HepG2 (cell line): Measurements from ENCODE around the gene ATP6V0A1. TPM values are rescaled to one million over a fixed set of nuclear protein-coding genes. Genes with fewer than 3 reads are reported as not detected.

Experiments used
- ATF7 ChIP-seq, 2 experiments: fragments of 450-650 bp in 1 of 2; sonication (generic) in 1 of 2; formaldehyde crosslinking in 1 of 2; IDR thresholded peaks; 2 replicates each; pipeline versions ENCODE4 v1.4.0 to v1.6.1; 2016 to 2020; ENCODE audit warnings: antibody characterized with exemption in 1 of 2, mild to moderate bottlenecking in 1 of 2, missing genetic modification reagents in 1 of 2
- CBX2 ChIP-seq, 2 experiments: fragments of 200-600 bp in 1 of 2; sonication (generic); formaldehyde crosslinking in 1 of 2; IDR thresholded peaks; 2 replicates each; pipeline versions ENCODE4 v1.7.0 to v1.8.1; 2018 to 2022; ENCODE audit warnings: low read depth in 2 of 2, low read length in 1 of 2, mild to moderate bottlenecking in 1 of 2, missing genetic modification reagents in 1 of 2
- DNMT1 ChIP-seq: sonication (generic); formaldehyde crosslinking; IDR thresholded peaks from 2 replicates; pipeline ENCODE4 v1.5.1; 2020; ENCODE audit warnings: mild to moderate bottlenecking, missing genetic modification reagents
- MATR3 ChIP-seq: sonication (generic); formaldehyde crosslinking; IDR thresholded peaks from 2 replicates; pipeline ENCODE4 v1.4.0; 2020; ENCODE audit warnings: missing genetic modification reagents
- REXO4 ChIP-seq: sonication (generic); formaldehyde crosslinking; IDR thresholded peaks from 2 replicates; pipeline ENCODE4 v1.8.0; 2022; ENCODE audit warnings: missing genetic modification reagents, mild to moderate bottlenecking, borderline replicate concordance
- SIX4 ChIP-seq: sonication (generic); formaldehyde crosslinking; IDR thresholded peaks from 2 replicates; pipeline ENCODE4 v1.4.0; 2020; ENCODE audit warnings: missing genetic modification reagents
- SOX5 ChIP-seq: IDR thresholded peaks from 2 replicates; pipeline ENCODE4 v1.6.1; 2016; ENCODE audit warnings: borderline replicate concordance
- ZBTB7A ChIP-seq: sonication (generic); formaldehyde crosslinking; IDR thresholded peaks from 2 replicates; pipeline ENCODE4 v1.8.0; 2022; ENCODE audit warnings: mild to moderate bottlenecking, missing genetic modification reagents
- ZNF567 ChIP-seq: sonication (generic); formaldehyde crosslinking; IDR thresholded peaks from 2 replicates; pipeline ENCODE4 v1.8.1; 2023; ENCODE audit warnings: mild to moderate bottlenecking, missing genetic modification reagents, borderline replicate concordance
- ZNF607 ChIP-seq: sonication (generic); formaldehyde crosslinking; IDR thresholded peaks from 2 replicates; pipeline ENCODE4 v1.5.1; 2020; ENCODE audit warnings: missing genetic modification reagents, mild to moderate bottlenecking, borderline replicate concordance
- ZNF660 ChIP-seq: sonication (generic); formaldehyde crosslinking; IDR thresholded peaks from 2 replicates; pipeline ENCODE4 v1.5.1; 2020; ENCODE audit warnings: mild to moderate bottlenecking, low read depth, missing genetic modification reagents, borderline replicate concordance
- ZNF780A ChIP-seq: sonication (generic); formaldehyde crosslinking; IDR thresholded peaks from 2 replicates; pipeline ENCODE4 v1.8.0; 2022; ENCODE audit warnings: mild to moderate bottlenecking, missing genetic modification reagents, moderate library complexity
- polyA plus RNA-seq, 8 experiments: library from polyadenylated mRNA; depleted of rRNA in 3 of 8; stranded (reverse) in 7 of 8; unstranded in 1 of 8; fragments of >200 nt; fragmentation: Illumina TruSeq in 4 of 8; extraction: Trizol in 4 of 8; gene quantifications; 2 replicates each; pipeline versions ENCODE4 v1.2.1 to v1.2.3, GENCODE V29; 2011 to 2016; ENCODE audit warnings: low read depth in 4 of 8, missing spikeins in 1 of 8, mixed read lengths in 1 of 8; ENCODE audit not compliant: insufficient read depth in 1 of 8
- total RNA-seq, 5 experiments: library from RNA; depleted of rRNA; stranded (reverse); fragments of >200 nt; fragmentation: Illumina TruSeq; extraction: Trizol; gene quantifications; 2 replicates each; pipeline ENCODE4 v1.2.3, GENCODE V29; 2016; ENCODE audit warnings: low read depth in 1 of 5
- TF ChIP-seq, protein P1 (sequence below), 2 experiments: fragments of 450-650 bp in 1 of 2; sonication (generic) in 1 of 2; formaldehyde crosslinking; IDR thresholded peaks; 2 replicates each; pipeline versions ENCODE4 v1.5.0 to v1.8.0; 2020 to 2022; ENCODE audit warnings: mild to moderate bottlenecking in 1 of 2, missing genetic modification reagents in 1 of 2
- TF ChIP-seq, protein P2 (sequence below): sonication (generic); formaldehyde crosslinking; IDR thresholded peaks from 2 replicates; pipeline ENCODE4 v1.4.0; 2020; ENCODE audit warnings: mild to moderate bottlenecking, low read depth, missing genetic modification reagents
- TF ChIP-seq, protein P3 (sequence below): sonication (generic); formaldehyde crosslinking; IDR thresholded peaks from 2 replicates; pipeline ENCODE4 v1.9.0; 2021; ENCODE audit warnings: missing genetic modification reagents, mild to moderate bottlenecking, borderline replicate concordance
- TF ChIP-seq, protein P4 (sequence below): IDR thresholded peaks from 2 replicates; pipeline ENCODE4 v1.6.1; 2016; ENCODE audit warnings: missing biosample characterization, missing genetic modification reagents, low read depth
- TF ChIP-seq, protein P5 (sequence below), 2 experiments: sonication (generic) in 1 of 2; formaldehyde crosslinking in 1 of 2; IDR thresholded peaks; 2 replicates each; pipeline versions ENCODE4 v1.4.0 to v1.6.1; 2016 to 2020; ENCODE audit warnings: borderline replicate concordance in 1 of 2, low read depth in 1 of 2, mild to moderate bottlenecking in 1 of 2, missing genetic modification reagents in 1 of 2

The ATP6V0A1 gene
- total and polyA plus RNA-seq, 2 of the 13 experiments (the other 11 are each of a cell fraction or from before 2014, with no cell fraction given): 27.9 to 54.1 TPM

- TF ChIP-seq ZBTB7A (CRISPR knock-in tag) (peak; percentile 73; the same call in 1 of the 2 replicates), SOX5 (CRISPR knock-in tag) (peak; percentile 75), DNMT1 (CRISPR knock-in tag) (no peak), SIX4 (peak; percentile 57; the same call in 1 of the 2 replicates), MATR3 (CRISPR knock-in tag) (no peak), CBX2 (IDR thresholded peaks at IDR 0.05; ENCODE audit: low read depth, low read length) (no peak), CBX2 (CRISPR knock-in tag; IDR thresholded peaks at IDR 0.05; ENCODE audit: low read depth) (no peak; the same call in 1 of the 2 replicates), ZNF607 (CRISPR knock-in tag) (peak; percentile 70; the same call in 1 of the 2 replicates), ZNF567 (0 out of 2 replicates have a peak, but pooled peaks have one; percentile 61), ATF7 (IDR thresholded peaks at IDR 0.05) (no peak), ATF7 (CRISPR knock-in tag; IDR thresholded peaks at IDR 0.05) (no peak), ZNF780A (CRISPR knock-in tag) (no peak), REXO4 (CRISPR knock-in tag) (no peak), ZNF660 (CRISPR knock-in tag) (no peak)
- TF ChIP-seq, protein P1, sequence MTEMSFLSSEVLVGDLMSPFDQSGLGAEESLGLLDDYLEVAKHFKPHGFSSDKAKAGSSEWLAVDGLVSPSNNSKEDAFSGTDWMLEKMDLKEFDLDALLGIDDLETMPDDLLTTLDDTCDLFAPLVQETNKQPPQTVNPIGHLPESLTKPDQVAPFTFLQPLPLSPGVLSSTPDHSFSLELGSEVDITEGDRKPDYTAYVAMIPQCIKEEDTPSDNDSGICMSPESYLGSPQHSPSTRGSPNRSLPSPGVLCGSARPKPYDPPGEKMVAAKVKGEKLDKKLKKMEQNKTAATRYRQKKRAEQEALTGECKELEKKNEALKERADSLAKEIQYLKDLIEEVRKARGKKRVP (CRISPR knock-in tag; IDR thresholded peaks at IDR 0.05): no peak
- TF ChIP-seq, protein P2, sequence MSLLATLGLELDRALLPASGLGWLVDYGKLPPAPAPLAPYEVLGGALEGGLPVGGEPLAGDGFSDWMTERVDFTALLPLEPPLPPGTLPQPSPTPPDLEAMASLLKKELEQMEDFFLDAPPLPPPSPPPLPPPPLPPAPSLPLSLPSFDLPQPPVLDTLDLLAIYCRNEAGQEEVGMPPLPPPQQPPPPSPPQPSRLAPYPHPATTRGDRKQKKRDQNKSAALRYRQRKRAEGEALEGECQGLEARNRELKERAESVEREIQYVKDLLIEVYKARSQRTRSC (CRISPR knock-in tag): no peak; the same call in 1 of the 2 replicates
- TF ChIP-seq, protein P3, sequence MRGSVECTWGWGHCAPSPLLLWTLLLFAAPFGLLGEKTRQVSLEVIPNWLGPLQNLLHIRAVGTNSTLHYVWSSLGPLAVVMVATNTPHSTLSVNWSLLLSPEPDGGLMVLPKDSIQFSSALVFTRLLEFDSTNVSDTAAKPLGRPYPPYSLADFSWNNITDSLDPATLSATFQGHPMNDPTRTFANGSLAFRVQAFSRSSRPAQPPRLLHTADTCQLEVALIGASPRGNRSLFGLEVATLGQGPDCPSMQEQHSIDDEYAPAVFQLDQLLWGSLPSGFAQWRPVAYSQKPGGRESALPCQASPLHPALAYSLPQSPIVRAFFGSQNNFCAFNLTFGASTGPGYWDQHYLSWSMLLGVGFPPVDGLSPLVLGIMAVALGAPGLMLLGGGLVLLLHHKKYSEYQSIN (CRISPR knock-in tag): no peak
- TF ChIP-seq, protein P4, sequence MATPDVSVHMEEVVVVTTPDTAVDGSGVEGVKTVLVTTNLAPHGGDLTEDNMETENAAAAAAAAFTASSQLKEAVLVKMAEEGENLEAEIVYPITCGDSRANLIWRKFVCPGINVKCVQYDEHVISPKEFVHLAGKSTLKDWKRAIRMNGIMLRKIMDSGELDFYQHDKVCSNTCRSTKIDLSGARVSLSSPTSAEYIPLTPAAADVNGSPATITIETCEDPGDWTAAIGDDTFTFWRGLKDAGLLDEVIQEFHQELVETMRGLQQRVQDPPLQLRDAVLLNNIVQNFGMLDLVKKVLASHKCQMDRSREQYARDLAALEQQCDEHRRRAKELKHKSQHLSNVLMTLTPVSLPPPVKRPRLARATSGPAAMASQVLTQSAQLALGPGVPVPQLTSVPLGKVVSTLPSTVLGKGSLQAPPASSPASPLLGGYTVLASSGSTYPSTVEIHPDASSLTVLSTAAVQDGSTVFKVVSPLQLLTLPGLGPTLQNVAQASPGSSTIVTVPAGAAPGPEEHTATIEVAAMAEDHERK (CRISPR knock-in tag): no peak
- TF ChIP-seq, protein P5, sequence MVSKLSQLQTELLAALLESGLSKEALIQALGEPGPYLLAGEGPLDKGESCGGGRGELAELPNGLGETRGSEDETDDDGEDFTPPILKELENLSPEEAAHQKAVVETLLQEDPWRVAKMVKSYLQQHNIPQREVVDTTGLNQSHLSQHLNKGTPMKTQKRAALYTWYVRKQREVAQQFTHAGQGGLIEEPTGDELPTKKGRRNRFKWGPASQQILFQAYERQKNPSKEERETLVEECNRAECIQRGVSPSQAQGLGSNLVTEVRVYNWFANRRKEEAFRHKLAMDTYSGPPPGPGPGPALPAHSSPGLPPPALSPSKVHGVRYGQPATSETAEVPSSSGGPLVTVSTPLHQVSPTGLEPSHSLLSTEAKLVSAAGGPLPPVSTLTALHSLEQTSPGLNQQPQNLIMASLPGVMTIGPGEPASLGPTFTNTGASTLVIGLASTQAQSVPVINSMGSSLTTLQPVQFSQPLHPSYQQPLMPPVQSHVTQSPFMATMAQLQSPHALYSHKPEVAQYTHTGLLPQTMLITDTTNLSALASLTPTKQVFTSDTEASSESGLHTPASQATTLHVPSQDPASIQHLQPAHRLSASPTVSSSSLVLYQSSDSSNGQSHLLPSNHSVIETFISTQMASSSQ (IDR thresholded peaks at IDR 0.05; ENCODE audit: low read depth): no peak
- TF ChIP-seq, protein P5 (CRISPR knock-in tag; IDR thresholded peaks at IDR 0.05; ENCODE audit: borderline replicate concordance): peak; percentile 64
Observed at GRCh38 chr17:42536372-42537155, 77.9 kb downstream of the ATP6V0A1 start (continued).
